WTC11 (cell line): ENCODE measurements around the gene DNAJC3.

Experiments
- ATF1 ChIP-seq: sonication (generic); formaldehyde crosslinking; IDR thresholded peaks from 2 replicates; pipeline ENCODE4 v1.8.1; 2023; ENCODE audit warnings: mild to moderate bottlenecking, moderate library complexity, missing genetic modification reagents
- ELF4 ChIP-seq: sonication (generic); formaldehyde crosslinking; IDR thresholded peaks from 2 replicates; pipeline ENCODE4 v1.8.1; 2022; ENCODE audit warnings: low read depth, mild to moderate bottlenecking, moderate library complexity, missing genetic modification reagents
- ESRRA ChIP-seq: sonication (generic); formaldehyde crosslinking; IDR thresholded peaks from 2 replicates; pipeline ENCODE4 v1.8.1; 2022; ENCODE audit warnings: mild to moderate bottlenecking, missing genetic modification reagents, borderline replicate concordance
- NFYB ChIP-seq: sonication (generic); formaldehyde crosslinking; conservative IDR thresholded peaks from 2 replicates; pipeline ENCODE4 v1.8.0; 2022; ENCODE audit warnings: low read depth, missing genetic modification reagents
- NR1H2 ChIP-seq: sonication (generic); formaldehyde crosslinking; IDR thresholded peaks from 2 replicates; pipeline ENCODE4 v1.9.0; 2021; ENCODE audit warnings: mild to moderate bottlenecking, moderate library complexity, missing genetic modification reagents
- NR2C2 ChIP-seq: sonication (generic); formaldehyde crosslinking; IDR thresholded peaks from 2 replicates; pipeline ENCODE4 v1.8.0; 2022; ENCODE audit warnings: mild to moderate bottlenecking, missing genetic modification reagents
- RELA ChIP-seq: sonication (generic); formaldehyde crosslinking; IDR thresholded peaks from 2 replicates; pipeline ENCODE4 v1.8.1; 2022; ENCODE audit warnings: missing genetic modification reagents, mild to moderate bottlenecking, borderline replicate concordance
- SP1 ChIP-seq: sonication (generic); formaldehyde crosslinking; conservative IDR thresholded peaks from 2 replicates; pipeline ENCODE4 v1.8.1; 2022; ENCODE audit warnings: missing genetic modification reagents
- TP53 ChIP-seq: sonication (generic); formaldehyde crosslinking; IDR thresholded peaks from 2 replicates; pipeline ENCODE4 v1.8.1; 2023; ENCODE audit warnings: mild to moderate bottlenecking, missing genetic modification reagents
- TF ChIP-seq, protein P1 (sequence below): sonication (generic); formaldehyde crosslinking; IDR thresholded peaks from 2 replicates; pipeline ENCODE4 v1.8.0; 2022; ENCODE audit warnings: mild to moderate bottlenecking, missing genetic modification reagents
- TF ChIP-seq, protein P2 (sequence below): fragments of 200-600 bp; IDR thresholded peaks from 2 replicates; pipeline ENCODE4 v1.8.0; 2022; ENCODE audit warnings: antibody characterized with exemption
- TF ChIP-seq, protein P3 (sequence below): sonication (generic); formaldehyde crosslinking; IDR thresholded peaks from 2 replicates; pipeline ENCODE4 v1.8.1; 2023; ENCODE audit warnings: mild to moderate bottlenecking, missing genetic modification reagents
- TF ChIP-seq, protein P4 (sequence below): sonication (generic); formaldehyde crosslinking; IDR thresholded peaks from 2 replicates; pipeline ENCODE4 v1.8.0; 2022; ENCODE audit warnings: mild to moderate bottlenecking, missing genetic modification reagents
- TF ChIP-seq, protein P5 (sequence below): fragments of 250-450 bp; sonication (Bioruptor Pico); IDR thresholded peaks from 2 replicates; pipeline ENCODE4 v1.9.0; 2021; ENCODE audit warnings: mild to moderate bottlenecking

DNA sequence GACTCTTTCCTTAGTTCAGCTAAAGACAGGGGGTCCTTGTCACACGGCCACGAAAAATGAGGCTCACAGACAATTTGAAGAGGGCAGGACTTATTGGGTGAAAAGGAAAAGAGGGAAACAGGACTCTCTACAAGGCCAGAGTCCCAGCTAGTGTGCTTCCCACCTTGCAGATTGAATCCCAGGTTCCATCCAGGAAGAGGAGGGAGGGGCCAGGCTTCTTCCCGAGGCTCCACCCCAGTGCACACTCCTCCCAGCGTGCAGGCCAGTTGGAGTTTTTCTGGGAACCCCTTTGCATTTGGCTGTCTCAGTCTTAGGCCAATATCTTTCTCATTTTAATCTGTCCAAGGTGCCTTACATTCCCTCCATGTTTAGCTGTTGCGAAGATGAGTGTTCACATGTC, 106.8 kb downstream of the DNAJC3 start:
- TF ChIP-seq, protein P1, sequence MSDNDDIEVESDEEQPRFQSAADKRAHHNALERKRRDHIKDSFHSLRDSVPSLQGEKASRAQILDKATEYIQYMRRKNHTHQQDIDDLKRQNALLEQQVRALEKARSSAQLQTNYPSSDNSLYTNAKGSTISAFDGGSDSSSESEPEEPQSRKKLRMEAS (CRISPR knock-in tag) = no peak
- TF ChIP-seq, protein P2, sequence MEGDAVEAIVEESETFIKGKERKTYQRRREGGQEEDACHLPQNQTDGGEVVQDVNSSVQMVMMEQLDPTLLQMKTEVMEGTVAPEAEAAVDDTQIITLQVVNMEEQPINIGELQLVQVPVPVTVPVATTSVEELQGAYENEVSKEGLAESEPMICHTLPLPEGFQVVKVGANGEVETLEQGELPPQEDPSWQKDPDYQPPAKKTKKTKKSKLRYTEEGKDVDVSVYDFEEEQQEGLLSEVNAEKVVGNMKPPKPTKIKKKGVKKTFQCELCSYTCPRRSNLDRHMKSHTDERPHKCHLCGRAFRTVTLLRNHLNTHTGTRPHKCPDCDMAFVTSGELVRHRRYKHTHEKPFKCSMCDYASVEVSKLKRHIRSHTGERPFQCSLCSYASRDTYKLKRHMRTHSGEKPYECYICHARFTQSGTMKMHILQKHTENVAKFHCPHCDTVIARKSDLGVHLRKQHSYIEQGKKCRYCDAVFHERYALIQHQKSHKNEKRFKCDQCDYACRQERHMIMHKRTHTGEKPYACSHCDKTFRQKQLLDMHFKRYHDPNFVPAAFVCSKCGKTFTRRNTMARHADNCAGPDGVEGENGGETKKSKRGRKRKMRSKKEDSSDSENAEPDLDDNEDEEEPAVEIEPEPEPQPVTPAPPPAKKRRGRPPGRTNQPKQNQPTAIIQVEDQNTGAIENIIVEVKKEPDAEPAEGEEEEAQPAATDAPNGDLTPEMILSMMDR = no peak
- TF ChIP-seq, protein P3, sequence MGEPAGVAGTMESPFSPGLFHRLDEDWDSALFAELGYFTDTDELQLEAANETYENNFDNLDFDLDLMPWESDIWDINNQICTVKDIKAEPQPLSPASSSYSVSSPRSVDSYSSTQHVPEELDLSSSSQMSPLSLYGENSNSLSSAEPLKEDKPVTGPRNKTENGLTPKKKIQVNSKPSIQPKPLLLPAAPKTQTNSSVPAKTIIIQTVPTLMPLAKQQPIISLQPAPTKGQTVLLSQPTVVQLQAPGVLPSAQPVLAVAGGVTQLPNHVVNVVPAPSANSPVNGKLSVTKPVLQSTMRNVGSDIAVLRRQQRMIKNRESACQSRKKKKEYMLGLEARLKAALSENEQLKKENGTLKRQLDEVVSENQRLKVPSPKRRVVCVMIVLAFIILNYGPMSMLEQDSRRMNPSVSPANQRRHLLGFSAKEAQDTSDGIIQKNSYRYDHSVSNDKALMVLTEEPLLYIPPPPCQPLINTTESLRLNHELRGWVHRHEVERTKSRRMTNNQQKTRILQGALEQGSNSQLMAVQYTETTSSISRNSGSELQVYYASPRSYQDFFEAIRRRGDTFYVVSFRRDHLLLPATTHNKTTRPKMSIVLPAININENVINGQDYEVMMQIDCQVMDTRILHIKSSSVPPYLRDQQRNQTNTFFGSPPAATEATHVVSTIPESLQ (CRISPR knock-in tag) = no peak
- TF ChIP-seq ATF1 (CRISPR knock-in tag) (no peak), TP53 (CRISPR knock-in tag) (no peak), ELF4 (CRISPR knock-in tag) (no peak), NR2C2 (no peak), NR1H2 (CRISPR knock-in tag) (no peak), NFYB (no peak), SP1 (CRISPR knock-in tag) (no peak), RELA (CRISPR knock-in tag) (no peak), ESRRA (CRISPR knock-in tag) (no peak)
- TF ChIP-seq, protein P4, sequence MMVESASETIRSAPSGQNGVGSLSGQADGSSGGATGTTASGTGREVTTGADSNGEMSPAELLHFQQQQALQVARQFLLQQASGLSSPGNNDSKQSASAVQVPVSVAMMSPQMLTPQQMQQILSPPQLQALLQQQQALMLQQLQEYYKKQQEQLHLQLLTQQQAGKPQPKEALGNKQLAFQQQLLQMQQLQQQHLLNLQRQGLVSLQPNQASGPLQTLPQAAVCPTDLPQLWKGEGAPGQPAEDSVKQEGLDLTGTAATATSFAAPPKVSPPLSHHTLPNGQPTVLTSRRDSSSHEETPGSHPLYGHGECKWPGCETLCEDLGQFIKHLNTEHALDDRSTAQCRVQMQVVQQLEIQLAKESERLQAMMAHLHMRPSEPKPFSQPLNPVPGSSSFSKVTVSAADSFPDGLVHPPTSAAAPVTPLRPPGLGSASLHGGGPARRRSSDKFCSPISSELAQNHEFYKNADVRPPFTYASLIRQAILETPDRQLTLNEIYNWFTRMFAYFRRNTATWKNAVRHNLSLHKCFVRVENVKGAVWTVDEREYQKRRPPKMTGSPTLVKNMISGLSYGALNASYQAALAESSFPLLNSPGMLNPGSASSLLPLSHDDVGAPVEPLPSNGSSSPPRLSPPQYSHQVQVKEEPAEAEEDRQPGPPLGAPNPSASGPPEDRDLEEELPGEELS (CRISPR knock-in tag) = no peak
- TF ChIP-seq, protein P5, sequence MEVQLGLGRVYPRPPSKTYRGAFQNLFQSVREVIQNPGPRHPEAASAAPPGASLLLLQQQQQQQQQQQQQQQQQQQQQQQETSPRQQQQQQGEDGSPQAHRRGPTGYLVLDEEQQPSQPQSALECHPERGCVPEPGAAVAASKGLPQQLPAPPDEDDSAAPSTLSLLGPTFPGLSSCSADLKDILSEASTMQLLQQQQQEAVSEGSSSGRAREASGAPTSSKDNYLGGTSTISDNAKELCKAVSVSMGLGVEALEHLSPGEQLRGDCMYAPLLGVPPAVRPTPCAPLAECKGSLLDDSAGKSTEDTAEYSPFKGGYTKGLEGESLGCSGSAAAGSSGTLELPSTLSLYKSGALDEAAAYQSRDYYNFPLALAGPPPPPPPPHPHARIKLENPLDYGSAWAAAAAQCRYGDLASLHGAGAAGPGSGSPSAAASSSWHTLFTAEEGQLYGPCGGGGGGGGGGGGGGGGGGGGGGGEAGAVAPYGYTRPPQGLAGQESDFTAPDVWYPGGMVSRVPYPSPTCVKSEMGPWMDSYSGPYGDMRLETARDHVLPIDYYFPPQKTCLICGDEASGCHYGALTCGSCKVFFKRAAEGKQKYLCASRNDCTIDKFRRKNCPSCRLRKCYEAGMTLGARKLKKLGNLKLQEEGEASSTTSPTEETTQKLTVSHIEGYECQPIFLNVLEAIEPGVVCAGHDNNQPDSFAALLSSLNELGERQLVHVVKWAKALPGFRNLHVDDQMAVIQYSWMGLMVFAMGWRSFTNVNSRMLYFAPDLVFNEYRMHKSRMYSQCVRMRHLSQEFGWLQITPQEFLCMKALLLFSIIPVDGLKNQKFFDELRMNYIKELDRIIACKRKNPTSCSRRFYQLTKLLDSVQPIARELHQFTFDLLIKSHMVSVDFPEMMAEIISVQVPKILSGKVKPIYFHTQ = no peak
